ENCODE data around the gene ZRSR2.
A peak's percentile ranks its signal among the peaks of the same experiment; 100 is the strongest.
"Not testable (repeated sequence)": the region's sequence is repeated elsewhere in the genome, so short reads cannot be mapped to it uniquely, and the experiment has no call there.

The ZRSR2 gene

GRCh38 chrX:15789979-15790768 is at the start of gene ZRSR2:
ZRSR2 (plus strand) TSS chrX:15790484; CDS start chrX:15790496, 12 bp downstream.
- peak; percentile 90 for DNase-seq

- DNase-seq = no peak
These were observed 46.0 kb upstream of the ZRSR2 start for GRCh38 chrX:15744181-15744867.

- DNase-seq = no peak
These were observed 45.1 kb upstream of the ZRSR2 start for GRCh38 chrX:15745179-15745578.

GRCh38 chrX:15746651-15747050 is 43.6 kb upstream of the ZRSR2 start:
- not testable (repeated sequence) for DNase-seq

GRCh38 chrX:15747626-15748173 is 42.6 kb upstream of the ZRSR2 start:
- no peak for DNase-seq

GRCh38 chrX:15748841-15749240 is 41.4 kb upstream of the ZRSR2 start:
- DNase-seq = no peak

GRCh38 chrX:15749642-15750610 is 40.4 kb upstream of the ZRSR2 start:
- DNase-seq = no peak

- DNase-seq = no peak
These were observed 39.6 kb upstream of the ZRSR2 start for GRCh38 chrX:15750611-15751154.

- no peak for DNase-seq
These were observed 39.0 kb upstream of the ZRSR2 start for GRCh38 chrX:15751155-15751819.

GRCh38 chrX:15755091-15755490 is 35.2 kb upstream of the ZRSR2 start:
- no peak for DNase-seq

- DNase-seq = no peak
These were observed 32.1 kb upstream of the ZRSR2 start for GRCh38 chrX:15758140-15758539.

GRCh38 chrX:15759886-15760285 is 30.4 kb upstream of the ZRSR2 start:
- DNase-seq = not testable (repeated sequence)

GRCh38 chrX:15761564-15762191 is 28.6 kb upstream of the ZRSR2 start:
- DNase-seq = peak; percentile 17

GRCh38 chrX:15769300-15769954 is 20.9 kb upstream of the ZRSR2 start:
- no peak for DNase-seq

- DNase-seq = no peak
These were observed 8.2 kb upstream of the ZRSR2 start for GRCh38 chrX:15781961-15782699.

- DNase-seq = no peak
These were observed 5.0 kb upstream of the ZRSR2 start for GRCh38 chrX:15785176-15785750.

- DNase-seq = no peak
These were observed 3.4 kb upstream of the ZRSR2 start for GRCh38 chrX:15786915-15787314.

GRCh38 chrX:15790769-15791290 is 546 bp downstream of the ZRSR2 start:
- DNase-seq = no peak

- no peak for DNase-seq
These were observed 7.4 kb downstream of the ZRSR2 start for GRCh38 chrX:15797707-15798106.

Data from activated naive CD4-positive, alpha-beta T cell treated with anti-CD3 and anti-CD28 coated beads, Interleukin-2, amount 50 U/mL, for 16 hours (primary cell).